ENCODE results near the gene FGFRL1.

- TF ChIP-seq ZFX (IDR thresholded peaks at IDR 0.05; ENCODE audit: borderline replicate concordance) (no peak), CTCF (IDR thresholded peaks at IDR 0.05) (no peak)
These were observed 62.7 kb downstream of the FGFRL1 start for GRCh38 chr4:1074077-1074476.
